Measurements from ENCODE around the gene USP6NL. TPM values are rescaled to one million over a fixed set of nuclear protein-coding genes. Genes with fewer than 3 reads are reported as not detected.

Gene USP6NL
- total and polyA plus RNA-seq, 9 of the 15 experiments (the other 6 are each of a cell fraction or from before 2014, with no cell fraction given) = 3.2 to 26.6 (median 19.8) TPM

DNA sequence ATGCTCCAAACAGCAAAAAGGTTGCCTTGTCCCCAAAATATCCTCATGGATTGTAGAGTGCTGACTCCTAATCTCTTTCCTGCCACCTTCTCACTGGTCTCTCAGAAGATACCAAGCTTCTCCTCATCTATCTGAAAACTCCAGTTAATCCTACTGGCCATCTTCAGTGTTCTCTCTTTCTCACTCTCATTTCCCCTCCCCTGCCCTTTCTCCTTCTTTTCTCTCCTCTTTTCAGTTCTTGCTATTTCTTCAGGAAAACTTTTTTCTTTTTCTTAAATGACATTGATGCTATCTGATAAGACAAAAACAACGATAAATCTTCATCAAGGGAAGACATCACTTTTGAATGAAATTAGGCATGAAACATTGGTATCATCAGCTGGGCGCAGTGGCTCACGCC lies 109.8 kb downstream of the USP6NL start:
- in situ Hi-C loops (cut with MboI) (loop anchor here (25.0 kb wide), 1 partner anchor 486 kb away; no protein-coding TSS in a partner anchor), intact Hi-C loops (cut with micrococcal nuclease) (no loop called here)
- H2AFZ ChIP-seq (ENCODE audit: low read depth, low read length) = no peak overlapping the region
- H3K27ac ChIP-seq (ENCODE audit: extremely low read depth, low read depth, low read length) = no peak overlapping the region
- H3K9ac ChIP-seq (ENCODE audit: insufficient read depth in 1 of 2, low read depth in 2 of 2, low read length in 2 of 2) = no peak overlapping the region
- no peaks in the 10 kb centered on the region for H3K9me1 ChIP-seq (ENCODE audit: control insufficient read depth, insufficient read depth, low read length)
- peaks cover 28% of the 10 kb centered on the region for H3K36me3 ChIP-seq (ENCODE audit: control insufficient read depth, insufficient read depth, low read length)
- H3K4me1 ChIP-seq (replicated peaks in 1 of 2; ENCODE audit: control insufficient read depth in 2 of 2, insufficient read depth in 2 of 2, low read length in 2 of 2) = peaks cover 7 to 25% of the 10 kb centered on the region in 2 experiments; a peak in 4 of 5 replicates
- 82% methylated on average over 3 of the region's 3 CpGs for WGBS (ENCODE audit: insufficient coverage, low coverage, missing lambda C conversion rate)
- H4K20me1 ChIP-seq (replicated peaks; ENCODE audit: control insufficient read depth, insufficient read depth, low read length) = no peaks in the 10 kb centered on the region
- DNase-seq (ENCODE audit: extremely low read depth in 1 of 4, low spot score in 3 of 4) (no peak), FAIRE-seq (no peak), ATAC-seq (no peak)
- no peak overlapping the region for H3K4me3 ChIP-seq
- TF ChIP-seq ZC3H8 (IDR thresholded peaks at IDR 0.05) (no peak), CBFA2T3 (IDR thresholded peaks at IDR 0.05) (0 out of 2 replicates have a peak, but pooled peaks have one; percentile 17), ZNF740 (CRISPR knock-in tag; IDR thresholded peaks at IDR 0.05) (no peak), ZNF740 (tag; IDR thresholded peaks at IDR 0.05) (no peak), ZBTB17 (CRISPR knock-in tag; IDR thresholded peaks at IDR 0.05) (no peak), ZNF780A (CRISPR knock-in tag; IDR thresholded peaks at IDR 0.05) (no peak), GATAD2B (IDR thresholded peaks at IDR 0.05; ENCODE audit: borderline replicate concordance) (no peak)
- H3K4me2 ChIP-seq (ENCODE audit: insufficient read depth, low read length) = no peak overlapping the region
- ChIA-PET CTCF (ENCODE audit: low intra/inter-chr PET ratio) (no interaction called here), POLR2A (no interaction called here)
- no TSS peak for BruUV-seq (replicated peaks)
- H3K79me2 ChIP-seq (ENCODE audit: control insufficient read depth, insufficient read depth, low read length) = peaks cover 19% of the 10 kb centered on the region
- H3K27me3 ChIP-seq (ENCODE audit: control insufficient read depth in 2 of 2, insufficient read depth in 2 of 2, low read length in 2 of 2) = no peaks in the 10 kb centered on the region
- no peaks in the 10 kb centered on the region for H3K9me3 ChIP-seq (replicated peaks; ENCODE audit: control insufficient read depth, insufficient read depth, low read depth, low read length)
